ENCODE results near the gene DGKG.

DGKG gene

GRCh38 chr3:186359078-186359477 lies 3.0 kb downstream of the DGKG start:
- no peak for TF ChIP-seq GATA1 (IDR thresholded peaks at IDR 0.05; ENCODE audit: low read depth, low read length)
- TF ChIP-seq POLR2A (IDR thresholded peaks at IDR 0.05; ENCODE audit: low read length), result no peak

GRCh38 chr3:186356152-186356551 lies 5.9 kb downstream of the DGKG start:
- no peak for DNase-seq
- TF ChIP-seq GATA1 (IDR thresholded peaks at IDR 0.05; ENCODE audit: low read depth, low read length), result no peak
- TF ChIP-seq POLR2A (IDR thresholded peaks at IDR 0.05; ENCODE audit: low read length), result no peak

More at GRCh38 chr3:186359078-186359477, 3.0 kb downstream of the DGKG start:
- no peak for DNase-seq

- DNase-seq, result no peak
- TF ChIP-seq POLR2A (IDR thresholded peaks at IDR 0.05; ENCODE audit: low read length), result no peak
- TF ChIP-seq GATA1 (IDR thresholded peaks at IDR 0.05; ENCODE audit: low read depth, low read length), result no peak
These were observed 7.9 kb downstream of the DGKG start for GRCh38 chr3:186354100-186354499.

GRCh38 chr3:186352369-186352768 lies 9.7 kb downstream of the DGKG start:
- DNase-seq, result no peak
- TF ChIP-seq POLR2A (IDR thresholded peaks at IDR 0.05; ENCODE audit: low read length) (no peak), GATA1 (IDR thresholded peaks at IDR 0.05; ENCODE audit: low read depth, low read length) (no peak)

GRCh38 chr3:186342197-186342596 lies 19.8 kb downstream of the DGKG start:
- TF ChIP-seq GATA1 (IDR thresholded peaks at IDR 0.05; ENCODE audit: low read depth, low read length) (no peak), POLR2A (IDR thresholded peaks at IDR 0.05; ENCODE audit: low read length) (no peak)
- DNase-seq, result no peak

GRCh38 chr3:186340204-186340603 lies 21.8 kb downstream of the DGKG start:
- no peak for TF ChIP-seq GATA1 (IDR thresholded peaks at IDR 0.05; ENCODE audit: low read depth, low read length)
- no peak for DNase-seq

GRCh38 chr3:186339180-186339918 lies 22.7 kb downstream of the DGKG start:
- no peak for TF ChIP-seq POLR2A (IDR thresholded peaks at IDR 0.05; ENCODE audit: low read length)
- no peak for TF ChIP-seq GATA1 (IDR thresholded peaks at IDR 0.05; ENCODE audit: low read depth, low read length)
- DNase-seq, result no peak

GRCh38 chr3:186333256-186333655 lies 28.8 kb downstream of the DGKG start:
- no peak for DNase-seq
- TF ChIP-seq GATA1 (IDR thresholded peaks at IDR 0.05; ENCODE audit: low read depth, low read length) (no peak), POLR2A (IDR thresholded peaks at IDR 0.05; ENCODE audit: low read length) (no peak)

GRCh38 chr3:186330772-186331460 lies 31.1 kb downstream of the DGKG start:
- DNase-seq, result no peak

GRCh38 chr3:186329589-186329988 lies 32.4 kb downstream of the DGKG start:
- DNase-seq, result no peak
- no peak for TF ChIP-seq GATA1 (IDR thresholded peaks at IDR 0.05; ENCODE audit: low read depth, low read length)
- TF ChIP-seq POLR2A (IDR thresholded peaks at IDR 0.05; ENCODE audit: low read length), result no peak

More at GRCh38 chr3:186330772-186331460, 31.1 kb downstream of the DGKG start:
- TF ChIP-seq POLR2A (IDR thresholded peaks at IDR 0.05; ENCODE audit: low read length), result no peak
- TF ChIP-seq GATA1 (IDR thresholded peaks at IDR 0.05; ENCODE audit: low read depth, low read length), result no peak

- DNase-seq, result no peak
- TF ChIP-seq GATA1 (IDR thresholded peaks at IDR 0.05; ENCODE audit: low read depth, low read length) (no peak), POLR2A (IDR thresholded peaks at IDR 0.05; ENCODE audit: low read length) (no peak)
These were observed 34.0 kb downstream of the DGKG start for GRCh38 chr3:186327912-186328487.

GRCh38 chr3:186322761-186323160 lies 39.3 kb downstream of the DGKG start:
- TF ChIP-seq GATA1 (IDR thresholded peaks at IDR 0.05; ENCODE audit: low read depth, low read length), result no peak
- no peak for TF ChIP-seq POLR2A (IDR thresholded peaks at IDR 0.05; ENCODE audit: low read length)
- no peak for DNase-seq

GRCh38 chr3:186321746-186322145 lies 40.3 kb downstream of the DGKG start:
- TF ChIP-seq POLR2A (IDR thresholded peaks at IDR 0.05; ENCODE audit: low read length) (no peak), GATA1 (IDR thresholded peaks at IDR 0.05; ENCODE audit: low read depth, low read length) (no peak)

GRCh38 chr3:186320862-186321568 lies 41.0 kb downstream of the DGKG start:
- TF ChIP-seq POLR2A (IDR thresholded peaks at IDR 0.05; ENCODE audit: low read length), result no peak
- DNase-seq, result no peak

More at GRCh38 chr3:186321746-186322145, 40.3 kb downstream of the DGKG start:
- DNase-seq, result no peak
